HCT116 (cell line): Measurements from ENCODE around the gene MECP2. TPM values are rescaled to one million over a fixed set of nuclear protein-coding genes. Genes with fewer than 3 reads are reported as not detected.
"Not testable (repeated sequence)": the region's sequence is repeated elsewhere in the genome, so short reads cannot be mapped to it uniquely, and the experiment has no call there.

Experiments used
- ATAC-seq: fragments of 200-7000 bp; cut with Tn5 transposase; 2 replicates; pipeline ENCODE4 v1.9.1; 2020; ENCODE audit warnings: mild to moderate bottlenecking, moderate library complexity
- BruUV-seq: library from RNA; stranded (reverse); fragments of 400-500 nt; replicated peaks from 2 replicates; lab custom pipeline; 2021; lab: Mats Ljungman, UMichigan
- CTCF ChIA-PET: fragments of 300-600 bp; sonication (Branson Sonifier 250); formaldehyde crosslinking; loops from one replicate; lab custom pipeline; 2021; ENCODE audit warnings: antibody characterized with exemption; lab: Charles Lee
- POLR2A ChIA-PET: fragments of 300-600, 350-600 bp; sonication (Branson Sonifier 250); formaldehyde crosslinking; loops from one replicate; lab custom pipeline; 2021; ENCODE audit warnings: antibody characterized with exemption; lab: Charles Lee
- RAD21 ChIA-PET, 2 experiments: fragments of 300-600 bp; sonication (Branson Sonifier 250); formaldehyde crosslinking; loops; one replicate each; lab custom pipeline; 2023; ENCODE audit warnings: low total read pairs in 2 of 2; ENCODE audit not compliant: uncharacterized antibody in 2 of 2, unreplicated experiment in 2 of 2, low non-redundant PET in 1 of 2; lab: Charles Lee
- DNase-seq: peaks from one replicate; pipeline ENCODE4 v3.0.0-alpha.2; 2010; ENCODE audit warnings: low read depth, low spot score
- H2AFZ ChIP-seq: fragments of 200-600 bp; shearing (Covaris generic), sonication (generic); 2 replicates; pipeline ENCODE4 v1.6.1; 2017; ENCODE audit warnings: low read depth, mixed run types, mixed read lengths, antibody characterized with exemption, low read length; ENCODE audit not compliant: poor library complexity, severe bottlenecking
- H3K27ac ChIP-seq: 2 replicates; pipeline ENCODE4 v1.5.1; 2012; ENCODE audit warnings: low read depth, low read length
- H3K27me3 ChIP-seq: fragments of 200-600 bp; sonication (generic); 2 replicates; pipeline ENCODE4 v1.6.1; 2016; ENCODE audit warnings: mixed run types, low read length, mixed read lengths; ENCODE audit not compliant: insufficient read depth
- H3K36me3 ChIP-seq, 2 experiments: fragments of 200-500 bp in 1 of 2; fragments of 200-600 bp in 1 of 2; sonication (Bioruptor generic) in 1 of 2; sonication (generic) in 1 of 2; 2 replicates each; pipeline versions ENCODE4 v1.5.1 to v1.6.1; 2014 to 2016; ENCODE audit warnings: low read length in 2 of 2, inconsistent platforms in 1 of 2, mixed read lengths in 1 of 2, mixed run types in 1 of 2; ENCODE audit not compliant: insufficient read depth in 2 of 2, control insufficient read depth in 1 of 2
- H3K4me1 ChIP-seq, 2 experiments: fragments of 200-600 bp in 1 of 2; sonication (generic) in 1 of 2; 2 replicates each; pipeline versions ENCODE4 v1.5.1 to v1.6.1; 2012 to 2017; ENCODE audit warnings: low read length in 2 of 2, inconsistent platforms in 1 of 2, mild to moderate bottlenecking in 1 of 2, mixed read lengths in 1 of 2, mixed run types in 1 of 2, moderate library complexity in 1 of 2; ENCODE audit not compliant: insufficient read depth in 2 of 2, control insufficient read depth in 1 of 2
- H3K4me2 ChIP-seq: fragments of 200-600 bp; sonication (generic); 2 replicates; pipeline ENCODE4 v1.6.1; 2017; ENCODE audit warnings: mixed run types, low read length, mixed read lengths
- H3K4me3 ChIP-seq, 2 experiments: fragments of 200-600 bp in 1 of 2; sonication (generic) in 1 of 2; replicated peaks in 1 of 2; 2 replicates each; pipeline ENCODE4 v1.5.1; 2011 to 2016; ENCODE audit warnings: low read length in 2 of 2, control low read depth in 1 of 2, low read depth in 1 of 2, mild to moderate bottlenecking in 1 of 2, mixed read lengths in 1 of 2, mixed run types in 1 of 2
- H3K79me2 ChIP-seq: fragments of 200-600 bp; sonication (generic); 2 replicates; pipeline ENCODE4 v1.6.1; 2017; ENCODE audit warnings: mild to moderate bottlenecking, mixed run types, low read length, moderate library complexity, mixed read lengths; ENCODE audit not compliant: insufficient read depth
- H3K9ac ChIP-seq: fragments of 200-600 bp; sonication (generic); 2 replicates; pipeline ENCODE4 v1.6.1; 2016; ENCODE audit warnings: low read length, mixed read lengths
- H3K9me2 ChIP-seq: fragments of 200-600 bp; sonication (generic), shearing (Covaris generic); 2 replicates; pipeline ENCODE4 v1.6.1; 2017; ENCODE audit warnings: mixed run types, mild to moderate bottlenecking, moderate library complexity; ENCODE audit not compliant: insufficient read depth
- H3K9me3 ChIP-seq, 2 experiments: fragments of 200-500 bp in 1 of 2; fragments of 200-600 bp in 1 of 2; sonication (Bioruptor generic) in 1 of 2; sonication (generic) in 1 of 2; 2 replicates each; pipeline ENCODE4 v1.6.1; 2014 to 2017; ENCODE audit warnings: low read length in 2 of 2, mixed read lengths in 2 of 2, inconsistent platforms in 1 of 2, low read depth in 1 of 2, mild to moderate bottlenecking in 1 of 2, mixed run types in 1 of 2, moderate library complexity in 1 of 2; ENCODE audit not compliant: control insufficient read depth in 1 of 2, insufficient read depth in 1 of 2
- H4K20me1 ChIP-seq: fragments of 200-600 bp; sonication (generic), shearing (Covaris generic); 2 replicates; pipeline ENCODE4 v1.6.1; 2017; ENCODE audit warnings: mixed run types, mild to moderate bottlenecking, moderate library complexity; ENCODE audit not compliant: insufficient read depth
- RAD21 ChIP-seq: IDR thresholded peaks from 2 replicates; pipeline ENCODE4 v1.6.1; 2012; ENCODE audit warnings: low read depth, mild to moderate bottlenecking
- intact Hi-C: fragments of 100-400 bp; cut with micrococcal nuclease; formaldehyde crosslinking; loops from 2 replicates; pipeline ENCODE4 v1.10.0; 2022
- total RNA-seq: library from RNA; stranded (reverse); gene quantifications from one replicate; pipeline ENCODE4 v1.2.1, GENCODE V29; 2021; ENCODE audit not compliant: unreplicated experiment
- TF ChIP-seq, protein P1 (sequence below): IDR thresholded peaks from 2 replicates; pipeline ENCODE4 v1.6.1; 2011; ENCODE audit warnings: mild to moderate bottlenecking, low read length, moderate library complexity; ENCODE audit not compliant: insufficient replicate concordance; ENCODE audit errors: extremely low read depth
- TF ChIP-seq, protein P2 (sequence below): IDR thresholded peaks from 2 replicates; pipeline ENCODE4 v1.6.1; 2012; ENCODE audit warnings: low read depth

MECP2 gene
- total RNA-seq, 1 experiment from 2014 or later, result 32.4 TPM

DNA sequence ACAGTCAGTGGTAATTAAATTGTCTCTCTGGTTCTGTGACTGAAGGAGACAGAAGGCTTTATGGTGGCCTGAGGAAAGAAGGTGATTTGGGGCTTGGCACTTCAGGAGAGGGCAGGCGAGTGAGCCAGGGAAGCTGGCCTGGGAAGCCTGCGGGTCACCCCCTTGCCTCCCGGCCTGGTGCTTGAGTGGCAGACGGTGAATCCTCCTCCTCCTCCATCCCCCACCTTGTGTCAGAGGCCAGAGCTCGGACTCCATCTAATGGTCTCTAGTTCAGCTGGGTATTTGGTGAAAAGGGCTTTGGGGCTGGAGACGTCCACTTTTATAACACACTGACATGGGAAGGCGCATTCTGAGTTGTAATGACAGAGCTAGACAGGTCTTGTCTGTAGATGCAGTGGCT lies 116.3 kb downstream of the MECP2 start:
- BruUV-seq, result no TSS peak
- H3K36me3 ChIP-seq, result no peaks in the 10 kb centered on the region
- intact Hi-C loops, result no loop called here
- H3K9me3 ChIP-seq, result no peaks in the 10 kb centered on the region
- H3K27me3 ChIP-seq, result no peaks in the 10 kb centered on the region
- TF ChIP-seq, protein P1, sequence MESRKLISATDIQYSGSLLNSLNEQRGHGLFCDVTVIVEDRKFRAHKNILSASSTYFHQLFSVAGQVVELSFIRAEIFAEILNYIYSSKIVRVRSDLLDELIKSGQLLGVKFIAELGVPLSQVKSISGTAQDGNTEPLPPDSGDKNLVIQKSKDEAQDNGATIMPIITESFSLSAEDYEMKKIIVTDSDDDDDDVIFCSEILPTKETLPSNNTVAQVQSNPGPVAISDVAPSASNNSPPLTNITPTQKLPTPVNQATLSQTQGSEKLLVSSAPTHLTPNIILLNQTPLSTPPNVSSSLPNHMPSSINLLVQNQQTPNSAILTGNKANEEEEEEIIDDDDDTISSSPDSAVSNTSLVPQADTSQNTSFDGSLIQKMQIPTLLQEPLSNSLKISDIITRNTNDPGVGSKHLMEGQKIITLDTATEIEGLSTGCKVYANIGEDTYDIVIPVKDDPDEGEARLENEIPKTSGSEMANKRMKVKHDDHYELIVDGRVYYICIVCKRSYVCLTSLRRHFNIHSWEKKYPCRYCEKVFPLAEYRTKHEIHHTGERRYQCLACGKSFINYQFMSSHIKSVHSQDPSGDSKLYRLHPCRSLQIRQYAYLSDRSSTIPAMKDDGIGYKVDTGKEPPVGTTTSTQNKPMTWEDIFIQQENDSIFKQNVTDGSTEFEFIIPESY, result no peak
- TF ChIP-seq, protein P2, sequence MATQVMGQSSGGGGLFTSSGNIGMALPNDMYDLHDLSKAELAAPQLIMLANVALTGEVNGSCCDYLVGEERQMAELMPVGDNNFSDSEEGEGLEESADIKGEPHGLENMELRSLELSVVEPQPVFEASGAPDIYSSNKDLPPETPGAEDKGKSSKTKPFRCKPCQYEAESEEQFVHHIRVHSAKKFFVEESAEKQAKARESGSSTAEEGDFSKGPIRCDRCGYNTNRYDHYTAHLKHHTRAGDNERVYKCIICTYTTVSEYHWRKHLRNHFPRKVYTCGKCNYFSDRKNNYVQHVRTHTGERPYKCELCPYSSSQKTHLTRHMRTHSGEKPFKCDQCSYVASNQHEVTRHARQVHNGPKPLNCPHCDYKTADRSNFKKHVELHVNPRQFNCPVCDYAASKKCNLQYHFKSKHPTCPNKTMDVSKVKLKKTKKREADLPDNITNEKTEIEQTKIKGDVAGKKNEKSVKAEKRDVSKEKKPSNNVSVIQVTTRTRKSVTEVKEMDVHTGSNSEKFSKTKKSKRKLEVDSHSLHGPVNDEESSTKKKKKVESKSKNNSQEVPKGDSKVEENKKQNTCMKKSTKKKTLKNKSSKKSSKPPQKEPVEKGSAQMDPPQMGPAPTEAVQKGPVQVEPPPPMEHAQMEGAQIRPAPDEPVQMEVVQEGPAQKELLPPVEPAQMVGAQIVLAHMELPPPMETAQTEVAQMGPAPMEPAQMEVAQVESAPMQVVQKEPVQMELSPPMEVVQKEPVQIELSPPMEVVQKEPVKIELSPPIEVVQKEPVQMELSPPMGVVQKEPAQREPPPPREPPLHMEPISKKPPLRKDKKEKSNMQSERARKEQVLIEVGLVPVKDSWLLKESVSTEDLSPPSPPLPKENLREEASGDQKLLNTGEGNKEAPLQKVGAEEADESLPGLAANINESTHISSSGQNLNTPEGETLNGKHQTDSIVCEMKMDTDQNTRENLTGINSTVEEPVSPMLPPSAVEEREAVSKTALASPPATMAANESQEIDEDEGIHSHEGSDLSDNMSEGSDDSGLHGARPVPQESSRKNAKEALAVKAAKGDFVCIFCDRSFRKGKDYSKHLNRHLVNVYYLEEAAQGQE, result no peak
- TF ChIP-seq RAD21, result no peak
- H3K4me2 ChIP-seq, result no peak overlapping the region
- no peak for DNase-seq
- H3K4me1 ChIP-seq, result no peaks in the 10 kb centered on the region
- ChIA-PET POLR2A (no interaction called here), RAD21 (no interaction called here), CTCF (no interaction called here)
- no peak overlapping the region for H3K27ac ChIP-seq
- H4K20me1 ChIP-seq, result no peaks in the 10 kb centered on the region
- H3K4me3 ChIP-seq, result no peak overlapping the region
- H2AFZ ChIP-seq, result no peak overlapping the region
- H3K9ac ChIP-seq, result no peak overlapping the region
- H3K9me2 ChIP-seq, result no peaks in the 10 kb centered on the region
- no peak for ATAC-seq
- H3K79me2 ChIP-seq, result no peaks in the 10 kb centered on the region

DNA sequence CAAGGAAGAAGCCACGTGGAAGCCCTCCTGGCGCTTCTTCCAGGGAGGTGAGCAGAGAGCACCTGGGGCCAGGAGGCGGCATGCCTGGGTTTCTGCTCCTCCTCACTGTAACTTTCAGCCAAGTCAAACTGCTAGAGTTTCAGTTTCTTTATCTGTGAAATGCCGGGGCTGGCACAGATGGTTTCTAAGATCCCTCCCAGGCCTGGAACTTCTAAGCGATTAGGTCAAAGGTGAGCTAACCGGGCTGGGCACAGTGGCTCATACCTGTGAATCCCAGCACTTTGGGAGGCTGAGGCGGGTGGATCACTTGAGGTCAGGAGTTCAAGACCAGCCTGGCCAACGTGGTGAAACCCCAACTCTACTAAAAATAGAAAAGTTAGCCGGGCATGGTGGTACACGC lies 117.1 kb downstream of the MECP2 start:
- H3K9me3 ChIP-seq, H3K79me2 ChIP-seq, H3K27ac ChIP-seq, H3K9ac ChIP-seq, RAD21 ChIA-PET, H4K20me1 ChIP-seq, H3K36me3 ChIP-seq, POLR2A ChIA-PET, H3K9me2 ChIP-seq, ATAC-seq, H3K4me3 ChIP-seq, intact Hi-C loops, H2AFZ ChIP-seq, BruUV-seq, CTCF ChIA-PET, H3K4me2 ChIP-seq, H3K27me3 ChIP-seq, H3K4me1 ChIP-seq, DNase-seq: not testable (repeated sequence)
